Measurements from ENCODE around the gene VSTM2B.

VSTM2B gene

GRCh38 chr19:29571181-29571580 is 45.4 kb downstream of the VSTM2B start:
- no peak for DNase-seq

GRCh38 chr19:29573486-29573885 is 47.7 kb downstream of the VSTM2B start:
- no peak for DNase-seq

GRCh38 chr19:29574510-29574909 is 48.7 kb downstream of the VSTM2B start:
- no peak for DNase-seq

GRCh38 chr19:29576046-29576606 is 50.3 kb downstream of the VSTM2B start:
- DNase-seq: no peak

- no peak for DNase-seq
Measured at GRCh38 chr19:29576761-29577648, 51.2 kb downstream of the VSTM2B start.

- DNase-seq: no peak
Measured at GRCh38 chr19:29577649-29577963, 51.8 kb downstream of the VSTM2B start.

- DNase-seq: no peak
Measured at GRCh38 chr19:29578349-29578748, 52.6 kb downstream of the VSTM2B start.

- DNase-seq: no peak
Measured at GRCh38 chr19:29579308-29579910, 53.6 kb downstream of the VSTM2B start.

GRCh38 chr19:29581398-29581797 is 55.6 kb downstream of the VSTM2B start:
- no peak for DNase-seq

- DNase-seq: no peak
Measured at GRCh38 chr19:29583196-29583999, 57.6 kb downstream of the VSTM2B start.

GRCh38 chr19:29586401-29586800 is 60.6 kb downstream of the VSTM2B start:
- DNase-seq: no peak

GRCh38 chr19:29587059-29587458 is 61.3 kb downstream of the VSTM2B start:
- no peak for DNase-seq

- no peak for DNase-seq
Measured at GRCh38 chr19:29587518-29587986, 61.8 kb downstream of the VSTM2B start.

GRCh38 chr19:29588095-29588494 is 62.3 kb downstream of the VSTM2B start:
- DNase-seq: no peak

GRCh38 chr19:29590278-29590677 is 64.5 kb downstream of the VSTM2B start:
- DNase-seq: no peak

- DNase-seq: no peak
Measured at GRCh38 chr19:29591670-29592069, 65.9 kb downstream of the VSTM2B start.

- no peak for DNase-seq
Measured at GRCh38 chr19:29593869-29594268, 68.1 kb downstream of the VSTM2B start.

- DNase-seq: no peak
Measured at GRCh38 chr19:29596080-29596727, 70.4 kb downstream of the VSTM2B start.

- no peak for DNase-seq
Measured at GRCh38 chr19:29596885-29597525, 71.2 kb downstream of the VSTM2B start.

- DNase-seq: no peak
Measured at GRCh38 chr19:29598036-29598435, 72.2 kb downstream of the VSTM2B start.

GRCh38 chr19:29598496-29598895 is 72.7 kb downstream of the VSTM2B start:
- no peak for DNase-seq

GRCh38 chr19:29603308-29603707 is 77.5 kb downstream of the VSTM2B start:
- DNase-seq: no peak

Measured in NCI-H510A treated with DMSO at 0.1 percent for 48 hours (cell line).